Activated CD4-positive, alpha-beta memory T cell treated with anti-CD3 and anti-CD28 coated beads for 36 hours (primary cell): ENCODE measurements around the gene HMOX1. TPM values are rescaled to one million over a fixed set of nuclear protein-coding genes. Genes with fewer than 3 reads are reported as not detected.

Source experiments
- CTCF ChIA-PET: fragments of 350-600 bp; sonication (Branson Sonifier 250); formaldehyde crosslinking; loops from one replicate; lab custom pipeline; 2021; ENCODE audit warnings: antibody characterized with exemption, inconsistent platforms; lab: Charles Lee
- POLR2A ChIA-PET: fragments of 350-600 bp; sonication (Branson Sonifier 250); formaldehyde crosslinking; loops from one replicate; lab custom pipeline; 2021; ENCODE audit warnings: antibody characterized with exemption; lab: Charles Lee
- DNase-seq: peaks from one replicate; pipeline ENCODE4 v3.0.0-alpha.2; 2020
- H3K27ac Mint-ChIP-seq: one replicate; pipeline ENCODE4 v1.8.0; 2021; ENCODE audit warnings: mixed read lengths
- H3K27me3 Mint-ChIP-seq: one replicate; pipeline ENCODE4 v1.8.0; 2021; ENCODE audit warnings: mixed read lengths
- H3K36me3 Mint-ChIP-seq: one replicate; pipeline ENCODE4 v1.8.0; 2021; ENCODE audit warnings: mixed read lengths
- H3K4me1 Mint-ChIP-seq: one replicate; pipeline ENCODE4 v1.8.0; 2021; ENCODE audit warnings: low read depth, mixed read lengths
- H3K4me3 Mint-ChIP-seq: one replicate; pipeline ENCODE4 v1.8.0; 2021; ENCODE audit warnings: mild to moderate bottlenecking, mixed read lengths
- H3K9me3 Mint-ChIP-seq: one replicate; pipeline ENCODE4 v1.8.0; 2021; ENCODE audit warnings: mixed read lengths
- intact Hi-C: fragments of 100-400 bp; cut with micrococcal nuclease; formaldehyde crosslinking; loops from one replicate; pipeline ENCODE4 v1.15.1; 2023
- total RNA-seq, 2 experiments: library from RNA; stranded (reverse); gene quantifications; one replicate each; pipeline ENCODE4 v1.2.3, GENCODE V29; 2021

Gene HMOX1
- total RNA-seq, 2 experiments from 2014 or later = 2.7 to 2.8 TPM

DNA sequence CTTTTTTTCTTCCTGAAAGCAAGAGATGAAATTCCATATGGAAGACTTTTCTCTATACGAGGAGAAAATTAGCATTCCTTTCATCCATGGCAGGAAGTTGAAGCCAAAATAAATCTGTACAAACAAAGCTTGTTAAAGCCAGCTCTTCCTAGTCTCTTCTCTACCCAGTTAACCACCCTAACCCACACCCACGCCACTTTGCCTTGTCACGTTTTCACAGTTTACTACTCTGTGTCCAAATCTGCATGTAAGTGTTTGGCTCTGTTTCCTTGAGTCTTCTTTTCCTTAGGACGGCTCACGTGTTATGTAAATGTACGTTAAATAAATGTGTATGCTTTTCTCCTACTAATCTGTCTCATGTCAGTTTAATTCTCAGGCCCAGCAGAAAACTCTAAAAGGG lies 7.1 kb upstream of the HMOX1 start:
- peaks cover 2% of the 10 kb centered on the region for H3K27me3 Mint-ChIP-seq
- no peak for DNase-seq
- H3K27ac Mint-ChIP-seq = no peak overlapping the region
- intact Hi-C loops = no loop called here
- H3K4me1 Mint-ChIP-seq = peaks cover 22% of the 10 kb centered on the region
- no peaks in the 10 kb centered on the region for H3K9me3 Mint-ChIP-seq
- ChIA-PET CTCF (no interaction called here), POLR2A (no interaction called here)
- H3K4me3 Mint-ChIP-seq = no peak overlapping the region
- H3K36me3 Mint-ChIP-seq = no peaks in the 10 kb centered on the region

DNA sequence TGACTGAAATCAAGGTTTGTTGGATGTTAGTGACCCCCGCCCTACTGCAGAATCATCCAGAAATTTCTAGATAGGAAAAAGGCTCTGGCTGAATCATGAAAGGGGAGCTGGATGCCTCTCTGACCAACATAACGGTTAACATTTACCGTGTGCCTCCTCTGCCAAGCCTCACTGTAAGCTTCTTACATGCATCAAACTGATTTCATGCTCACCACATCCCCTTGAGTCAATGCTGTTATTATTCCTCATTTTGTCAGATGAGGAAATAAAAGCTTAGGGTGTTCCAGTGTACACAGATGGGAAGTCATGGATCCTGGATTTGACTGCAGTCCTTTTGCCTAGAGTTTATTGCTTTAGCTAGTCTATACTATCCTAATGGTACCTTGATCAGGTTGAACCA lies 5.9 kb upstream of the HMOX1 start:
- POLR2A ChIA-PET = no interaction called here
- no peaks in the 10 kb centered on the region for H3K9me3 Mint-ChIP-seq
- no peaks in the 10 kb centered on the region for H3K36me3 Mint-ChIP-seq
- peaks cover 1% of the 10 kb centered on the region for H3K27me3 Mint-ChIP-seq
- no peak overlapping the region for H3K27ac Mint-ChIP-seq
- intact Hi-C loops = no loop called here
- CTCF ChIA-PET = interaction anchor here (0.6 to 2.6 kb wide), 7 partner anchors 14 to 690 kb away, joined by 3 to 10 read pairs (median 3); no protein-coding TSS in a partner anchor
- no peak for DNase-seq
- H3K4me1 Mint-ChIP-seq = peaks cover 22% of the 10 kb centered on the region
- H3K4me3 Mint-ChIP-seq = no peak overlapping the region

- peaks cover 1% of the 10 kb centered on the region for H3K27me3 Mint-ChIP-seq
These were observed 5.4 kb upstream of the HMOX1 start for GRCh38 chr22:35375526-35375925.

DNA sequence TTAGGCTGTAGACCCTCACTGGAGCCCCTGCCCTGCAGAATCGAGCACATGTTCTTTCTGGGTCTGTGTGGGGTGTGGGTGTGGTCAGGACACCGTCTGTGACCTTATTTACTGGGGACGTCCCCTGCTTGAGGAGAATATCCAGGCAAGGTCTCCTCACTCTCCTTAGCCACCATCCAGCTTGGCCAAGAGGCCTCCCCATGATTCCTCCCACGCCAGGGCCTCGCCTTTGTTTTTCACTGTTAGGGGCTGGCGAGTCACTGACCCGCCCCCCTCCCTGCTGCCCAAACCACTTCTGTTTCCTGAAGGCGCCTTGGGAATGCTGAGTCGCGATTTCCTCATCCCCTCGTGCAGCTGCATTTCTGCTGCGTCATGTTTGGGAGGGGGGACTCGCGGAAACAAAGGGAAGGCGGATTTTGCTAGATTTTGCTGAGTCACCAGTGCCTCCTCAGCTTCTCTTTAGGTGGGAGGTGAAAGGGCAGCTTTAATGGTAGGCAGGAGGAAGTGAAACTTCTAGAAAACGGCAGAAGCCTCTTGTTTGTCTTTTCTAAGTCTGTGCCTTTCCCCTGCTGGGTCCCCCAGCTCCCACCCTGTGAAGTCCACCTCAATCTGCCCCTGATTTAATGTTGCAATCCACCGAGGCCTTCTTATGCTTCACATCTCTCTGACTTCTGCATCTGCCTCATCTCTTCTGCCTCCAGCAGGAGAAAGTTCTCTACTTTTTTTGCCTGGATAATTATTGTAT lies 4.0 kb upstream of the HMOX1 start:
- intact Hi-C loops = loop anchor here (1.0 kb wide), 1 partner anchor 23 kb away; the partner anchor contains the start of gene MCM5
- Mint-ChIP-seq H3K27ac (peak overlapping the region; percentile 77), H3K4me1 (peaks cover 24% of the 10 kb centered on the region), H3K27me3 (peaks cover 3% of the 10 kb centered on the region), H3K4me3 (no peak overlapping the region), H3K9me3 (no peaks in the 10 kb centered on the region), H3K36me3 (no peaks in the 10 kb centered on the region)
- POLR2A ChIA-PET = interaction anchor here (1.0 kb wide), 1 partner anchor 47 kb away, joined by 3 read pairs; no protein-coding TSS in a partner anchor
- CTCF ChIA-PET = interaction anchor here (0.6 to 2.6 kb wide), 2 partner anchors 26 to 58 kb away, joined by 3 to 10 read pairs; no protein-coding TSS in a partner anchor
- DNase-seq = peak; percentile 71

More at GRCh38 chr22:35375526-35375925, 5.4 kb upstream of the HMOX1 start:
- intact Hi-C loops = no loop called here
- no peak overlapping the region for H3K27ac Mint-ChIP-seq
- no peak for DNase-seq
- H3K4me3 Mint-ChIP-seq = no peak overlapping the region
- ChIA-PET CTCF (interaction anchor here (0.6 to 2.6 kb wide), 8 partner anchors 13 to 690 kb away, joined by 3 to 10 read pairs (median 3); no protein-coding TSS in a partner anchor), POLR2A (no interaction called here)
- peaks cover 22% of the 10 kb centered on the region for H3K4me1 Mint-ChIP-seq
- H3K9me3 Mint-ChIP-seq = no peaks in the 10 kb centered on the region
- no peaks in the 10 kb centered on the region for H3K36me3 Mint-ChIP-seq

- no peaks in the 10 kb centered on the region for H3K9me3 Mint-ChIP-seq
- ChIA-PET CTCF (no interaction called here), POLR2A (no interaction called here)
- intact Hi-C loops = loop anchor here (1.0 kb wide), 1 partner anchor 23 kb away; the partner anchor contains the start of gene MCM5
- DNase-seq = no peak
- peaks cover 20% of the 10 kb centered on the region for H3K4me1 Mint-ChIP-seq
- H3K4me3 Mint-ChIP-seq = no peak overlapping the region
- H3K27me3 Mint-ChIP-seq = peaks cover 5% of the 10 kb centered on the region
- no peaks in the 10 kb centered on the region for H3K36me3 Mint-ChIP-seq
- H3K27ac Mint-ChIP-seq = peak overlapping the region; percentile 77
These were observed 3.2 kb upstream of the HMOX1 start for GRCh38 chr22:35377735-35378134.

DNA sequence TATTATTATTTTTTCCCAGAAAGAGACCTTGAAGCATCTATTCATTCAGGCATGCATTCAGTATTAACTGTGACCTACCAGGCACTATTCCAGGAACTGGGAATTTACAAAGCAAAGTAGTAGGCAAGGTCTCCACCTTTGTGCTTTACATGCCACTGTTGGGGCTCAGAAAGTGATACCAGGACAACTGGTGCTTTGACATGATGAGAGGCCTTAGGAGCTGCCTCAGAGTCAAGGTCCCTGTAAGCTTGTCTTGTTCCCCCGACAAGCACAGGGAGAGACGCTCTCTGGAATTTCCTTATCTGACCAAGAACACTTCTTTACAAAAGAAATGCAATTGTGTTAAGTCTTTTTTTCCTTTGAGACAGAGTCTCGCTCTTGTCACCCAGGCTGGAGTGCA lies 2.3 kb upstream of the HMOX1 start:
- H3K36me3 Mint-ChIP-seq = no peaks in the 10 kb centered on the region
- H3K27ac Mint-ChIP-seq = no peak overlapping the region
- peaks cover 20% of the 10 kb centered on the region for H3K4me1 Mint-ChIP-seq
- CTCF ChIA-PET = no interaction called here
- POLR2A ChIA-PET = no interaction called here
- H3K9me3 Mint-ChIP-seq = no peaks in the 10 kb centered on the region
- peaks cover 10% of the 10 kb centered on the region for H3K27me3 Mint-ChIP-seq
- H3K4me3 Mint-ChIP-seq = no peak overlapping the region
- intact Hi-C loops = no loop called here
- DNase-seq = no peak

GRCh38 chr22:35379146-35379993 lies 1.5 kb upstream of the HMOX1 start:
- Mint-ChIP-seq H3K27me3 (peaks cover 12% of the 10 kb centered on the region), H3K4me1 (peaks cover 20% of the 10 kb centered on the region), H3K27ac (no peak overlapping the region), H3K9me3 (no peaks in the 10 kb centered on the region), H3K36me3 (no peaks in the 10 kb centered on the region), H3K4me3 (no peak overlapping the region)
- DNase-seq = no peak
- intact Hi-C loops = no loop called here
- ChIA-PET CTCF (no interaction called here), POLR2A (no interaction called here)

DNA sequence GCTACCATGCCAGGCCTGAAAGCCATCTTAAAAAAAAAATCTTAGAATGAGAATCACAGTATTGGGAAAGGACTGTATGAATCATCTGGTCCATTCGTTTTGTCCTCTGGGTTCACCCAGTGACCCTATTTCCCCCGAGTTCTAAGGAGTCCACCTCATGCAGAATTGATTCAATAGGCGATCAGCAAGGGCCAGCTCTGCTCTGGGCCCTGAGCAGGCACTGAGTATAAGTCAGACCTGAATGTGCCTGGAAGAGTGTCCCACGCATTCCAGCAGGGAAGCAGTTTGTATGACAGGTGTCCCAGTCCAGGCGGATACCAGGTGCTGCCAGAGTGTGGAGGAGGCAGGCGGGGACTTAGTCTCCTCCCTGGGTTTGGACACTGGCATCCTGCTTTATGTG lies 883 bp upstream of the HMOX1 start:
- H3K4me1 Mint-ChIP-seq = peaks cover 20% of the 10 kb centered on the region
- peaks cover 12% of the 10 kb centered on the region for H3K27me3 Mint-ChIP-seq
- intact Hi-C loops = no loop called here
- DNase-seq = no peak
- no peaks in the 10 kb centered on the region for H3K9me3 Mint-ChIP-seq
- CTCF ChIA-PET = interaction anchor here (1.0 kb wide), 1 partner anchor 29 kb away, joined by 6 read pairs; no protein-coding TSS in a partner anchor
- POLR2A ChIA-PET = interaction anchor here (0.5 kb wide), 1 partner anchor 269 kb away, joined by 3 read pairs; no protein-coding TSS in a partner anchor
- no peak overlapping the region for H3K27ac Mint-ChIP-seq
- no peak overlapping the region for H3K4me3 Mint-ChIP-seq
- no peaks in the 10 kb centered on the region for H3K36me3 Mint-ChIP-seq

GRCh38 chr22:35381424-35382009 lies 621 bp downstream of the HMOX1 start:
- CTCF ChIA-PET = no interaction called here
- Mint-ChIP-seq H3K4me3 (peak overlapping the region; percentile 51), H3K27ac (no peak overlapping the region), H3K9me3 (no peaks in the 10 kb centered on the region), H3K36me3 (no peaks in the 10 kb centered on the region), H3K4me1 (peaks cover 18% of the 10 kb centered on the region), H3K27me3 (peaks cover 14% of the 10 kb centered on the region)
- intact Hi-C loops = no loop called here
- no peak for DNase-seq
- POLR2A ChIA-PET = no interaction called here

- no peak for DNase-seq
- intact Hi-C loops = no loop called here
These were observed 2.8 kb downstream of the HMOX1 start for GRCh38 chr22:35383679-35384071.

DNA sequence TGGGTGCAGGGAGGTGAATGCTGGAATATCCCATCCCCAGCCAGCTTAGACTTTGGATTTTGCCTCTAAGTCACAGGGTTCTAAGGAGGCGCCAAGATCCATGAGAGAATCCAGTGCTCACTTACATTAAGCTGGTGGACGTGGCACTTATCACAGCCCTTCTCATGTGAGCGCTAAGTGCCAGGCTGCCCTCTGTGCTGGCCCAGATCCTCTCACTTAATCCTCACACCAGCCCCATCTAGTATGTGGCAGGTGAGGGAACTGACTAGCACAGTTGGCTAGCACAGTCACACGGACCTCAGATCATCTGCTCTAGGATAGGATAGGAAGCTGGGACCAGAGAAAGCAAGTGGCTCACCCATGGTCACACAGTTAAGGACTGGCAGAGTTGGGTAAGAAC lies 3.6 kb downstream of the HMOX1 start:
- Mint-ChIP-seq H3K36me3 (no peaks in the 10 kb centered on the region), H3K9me3 (no peaks in the 10 kb centered on the region), H3K27me3 (peaks cover 18% of the 10 kb centered on the region), H3K4me1 (peaks cover 7% of the 10 kb centered on the region), H3K4me3 (no peak overlapping the region), H3K27ac (no peak overlapping the region)
- no peak for DNase-seq
- ChIA-PET POLR2A (no interaction called here), CTCF (no interaction called here)
- intact Hi-C loops = no loop called here

More at GRCh38 chr22:35383679-35384071, 2.8 kb downstream of the HMOX1 start:
- Mint-ChIP-seq H3K9me3 (no peaks in the 10 kb centered on the region), H3K36me3 (no peaks in the 10 kb centered on the region), H3K4me1 (peaks cover 7% of the 10 kb centered on the region), H3K27me3 (peaks cover 15% of the 10 kb centered on the region), H3K4me3 (no peak overlapping the region), H3K27ac (no peak overlapping the region)
- CTCF ChIA-PET = no interaction called here
- POLR2A ChIA-PET = no interaction called here
